ENCODE data around the gene EPB41L2.
"Not testable (repeated sequence)": the region's sequence is repeated elsewhere in the genome, so short reads cannot be mapped to it uniquely, and the experiment has no call there.

The EPB41L2 gene

DNA sequence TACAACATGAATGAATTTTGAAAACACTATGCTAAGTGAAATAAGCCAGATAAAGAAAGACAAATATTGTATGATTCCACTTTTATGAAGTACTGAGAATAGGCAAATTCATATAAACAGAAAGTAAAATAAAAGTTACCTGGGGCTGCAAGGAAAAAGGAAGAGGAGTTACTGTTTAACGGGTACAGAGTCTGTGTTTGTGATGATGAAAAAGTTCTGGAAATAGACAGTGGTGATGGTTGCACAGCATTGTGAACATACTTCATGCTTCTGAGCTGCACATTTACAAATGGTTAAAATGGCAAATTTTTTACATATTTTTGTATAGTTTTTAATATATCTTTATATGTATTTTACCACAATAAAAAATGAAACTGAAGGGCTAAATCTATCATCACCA lies 29.4 kb downstream of the EPB41L2 start:
- DNase-seq = no peak

GRCh38 chr6:131029626-131030297 lies 33.3 kb downstream of the EPB41L2 start:
- DNase-seq = no peak

- no peak for DNase-seq
Measured at GRCh38 chr6:131027326-131027725, 35.7 kb downstream of the EPB41L2 start.

DNA sequence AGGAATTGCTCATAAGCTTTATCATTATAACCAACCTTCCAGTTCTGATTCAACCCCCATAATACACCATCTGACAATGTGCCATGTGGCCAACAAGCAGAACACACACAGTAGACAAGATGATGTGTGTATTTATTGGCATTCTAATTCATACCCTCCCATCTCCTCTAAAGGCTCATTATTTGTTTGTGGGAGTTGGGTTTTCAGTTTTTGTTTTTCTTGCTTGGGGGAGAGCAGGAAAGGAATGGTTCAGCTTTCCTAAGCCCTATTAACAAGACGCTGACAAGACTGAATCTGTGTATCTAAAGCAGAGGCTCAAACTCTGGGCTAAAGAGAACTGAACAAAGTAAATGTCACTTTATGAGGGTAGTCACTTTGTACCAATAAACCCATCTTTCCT lies 36.8 kb downstream of the EPB41L2 start:
- DNase-seq = no peak

DNA sequence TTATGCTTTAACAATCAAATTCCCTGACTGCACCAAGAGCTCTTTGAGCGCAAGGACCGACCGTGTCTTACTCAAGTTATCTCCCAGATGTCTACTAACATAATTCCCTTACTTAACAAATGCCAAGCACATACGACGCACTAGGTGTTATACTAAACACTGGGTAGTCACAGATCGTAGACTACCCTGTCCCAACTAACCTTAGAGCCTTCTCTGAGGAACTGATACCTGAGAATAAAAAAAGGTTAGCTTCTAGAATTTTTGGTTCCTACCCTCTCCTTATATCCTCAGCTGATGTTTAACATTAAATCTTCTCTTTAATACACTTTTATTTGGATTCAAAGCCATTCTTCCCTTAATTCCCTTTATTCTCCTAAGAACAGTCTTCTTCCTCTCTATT lies 38.5 kb downstream of the EPB41L2 start:
- DNase-seq = no peak

- no peak for DNase-seq
Measured at GRCh38 chr6:131023834-131024504, 39.1 kb downstream of the EPB41L2 start.

GRCh38 chr6:131022691-131023090 lies 40.4 kb downstream of the EPB41L2 start:
- DNase-seq = no peak

- no peak for DNase-seq
Measured at GRCh38 chr6:131017962-131018361, 45.1 kb downstream of the EPB41L2 start.

DNA sequence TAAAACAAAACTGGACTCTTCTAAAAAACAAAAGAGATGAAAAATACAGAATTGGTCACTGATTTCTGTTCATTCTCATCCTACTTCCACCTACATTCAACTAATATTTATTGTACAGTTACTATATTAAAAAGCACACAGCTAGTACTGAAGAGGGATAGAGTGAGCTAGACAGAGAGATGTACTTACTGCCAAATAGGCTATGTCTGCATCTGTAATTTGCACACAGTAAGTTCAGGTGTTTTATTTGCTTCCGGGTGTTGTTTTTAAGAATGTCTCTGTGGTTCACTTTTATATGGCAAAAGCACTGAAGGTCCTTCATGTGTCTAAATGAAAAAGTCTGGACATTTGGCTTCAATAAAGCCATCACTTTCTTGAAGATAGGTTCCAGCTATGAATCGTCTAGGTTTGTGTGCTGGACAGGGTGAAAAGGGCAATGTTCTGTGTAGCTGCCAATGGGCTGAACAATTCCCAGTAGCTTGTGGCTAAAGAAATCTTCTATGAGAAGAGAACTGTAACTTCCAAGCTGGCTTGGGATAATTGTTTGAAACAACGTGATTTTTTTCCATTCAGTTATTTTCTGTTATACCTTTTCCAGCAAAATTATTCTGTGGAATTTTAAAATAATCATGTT lies 47.3 kb downstream of the EPB41L2 start:
- DNase-seq = no peak

GRCh38 chr6:131015025-131015591 lies 47.9 kb downstream of the EPB41L2 start:
- no peak for DNase-seq

- no peak for DNase-seq
Measured at GRCh38 chr6:131014080-131014776, 48.8 kb downstream of the EPB41L2 start.

DNA sequence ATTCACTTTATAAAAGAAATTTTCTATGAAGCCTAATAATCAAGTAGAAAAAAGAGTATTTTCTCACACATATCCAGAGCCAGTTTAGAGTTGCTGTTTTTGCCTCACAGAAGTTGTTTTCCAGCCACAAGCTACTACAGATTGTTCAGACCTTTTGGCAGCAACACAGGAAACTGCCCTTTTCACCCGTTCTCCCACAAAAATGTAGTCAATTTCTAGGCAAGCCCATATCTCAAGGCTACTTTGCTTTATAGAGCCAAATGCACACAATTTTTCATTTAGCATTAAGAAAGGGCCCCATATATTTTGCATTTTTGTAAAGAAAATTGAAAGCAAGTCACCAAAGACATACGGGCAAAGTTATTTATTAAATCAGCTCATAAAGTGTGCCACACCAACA lies 49.5 kb downstream of the EPB41L2 start:
- no peak for DNase-seq

- no peak for DNase-seq
Measured at GRCh38 chr6:131009790-131010189, 53.3 kb downstream of the EPB41L2 start.

DNA sequence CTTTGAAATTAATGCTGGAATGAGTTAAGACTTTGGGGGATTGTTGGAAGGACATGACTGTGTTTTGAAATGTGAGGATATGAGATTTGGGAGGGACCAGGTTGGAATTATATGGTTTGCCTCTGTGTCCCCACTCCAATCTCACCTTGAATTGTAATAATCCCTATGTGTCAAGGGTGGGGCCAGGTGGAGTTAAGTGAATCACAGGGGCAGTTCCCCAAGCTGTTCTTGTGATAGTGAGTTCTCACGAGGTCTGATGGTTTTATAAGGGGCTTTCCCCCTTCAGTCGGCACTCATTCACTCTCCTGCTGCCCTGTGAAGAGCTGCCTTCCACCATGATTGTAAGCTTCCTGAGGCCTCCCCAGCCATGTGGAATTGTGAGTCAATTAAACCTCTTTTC lies 54.1 kb downstream of the EPB41L2 start:
- not testable (repeated sequence) for DNase-seq

DNA sequence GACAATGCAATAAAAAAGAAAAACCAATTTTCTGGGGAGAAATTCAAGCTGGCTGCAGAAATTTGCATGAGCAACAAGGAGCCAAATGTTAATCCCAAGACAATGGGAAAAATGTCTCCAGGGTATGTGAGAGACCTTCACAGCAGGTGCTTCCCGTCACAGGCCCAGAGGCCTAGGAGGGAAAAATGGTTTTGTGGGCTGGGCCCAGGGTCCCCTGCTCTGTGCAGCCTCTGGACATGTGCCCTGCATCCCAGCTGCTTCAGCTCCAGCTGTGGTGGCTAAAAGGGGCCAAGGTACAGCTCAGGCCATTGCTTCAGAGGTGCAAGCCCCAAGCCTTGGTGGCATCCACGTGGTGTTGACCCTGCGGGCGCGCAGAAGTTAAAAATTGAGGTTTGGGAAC lies 55.1 kb downstream of the EPB41L2 start:
- DNase-seq = not testable (repeated sequence)

- no peak for DNase-seq
Measured at GRCh38 chr6:131007286-131007685, 55.8 kb downstream of the EPB41L2 start.

GRCh38 chr6:131005439-131006016 lies 57.5 kb downstream of the EPB41L2 start:
- no peak for DNase-seq

GRCh38 chr6:131004936-131005335 lies 58.1 kb downstream of the EPB41L2 start:
- no peak for DNase-seq

DNA sequence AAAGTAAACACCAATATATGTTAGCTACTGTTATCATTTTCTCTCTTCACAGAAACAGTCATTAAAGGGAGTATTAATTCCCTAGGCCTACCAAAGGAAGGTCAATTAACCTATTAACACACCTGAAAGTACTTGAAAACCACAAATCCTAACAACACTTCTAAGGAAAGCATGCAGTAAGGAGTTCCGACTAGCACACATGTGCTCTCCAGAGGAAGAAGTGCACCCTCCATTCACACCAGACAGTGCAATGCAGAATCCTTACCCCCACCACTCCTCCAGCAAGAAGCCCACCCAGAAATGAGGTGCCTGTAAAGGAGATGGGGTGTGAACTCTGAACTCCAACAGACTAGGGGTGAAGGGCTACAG lies 58.7 kb downstream of the EPB41L2 start:
- DNase-seq = no peak

- no peak for DNase-seq
Measured at GRCh38 chr6:131003488-131004386, 59.3 kb downstream of the EPB41L2 start.

DNA sequence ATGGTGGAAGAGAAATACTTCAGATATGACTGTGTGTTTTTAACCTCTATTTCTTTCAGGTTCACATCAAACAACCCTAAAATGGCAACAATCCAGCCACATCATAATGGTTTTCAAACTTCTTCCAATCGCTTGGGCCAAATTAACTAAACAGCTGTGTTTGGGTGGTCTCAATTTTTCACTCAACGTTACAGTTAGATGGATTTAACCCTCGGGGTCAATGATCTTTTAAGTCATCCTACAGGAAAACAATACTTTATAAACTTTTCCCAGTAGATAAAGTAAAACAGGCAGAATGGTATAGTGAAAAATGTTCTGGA lies 60.4 kb downstream of the EPB41L2 start:
- no peak for DNase-seq
